ENCODE results near the gene CFAP77. TPM values are rescaled to one million over a fixed set of nuclear protein-coding genes. Genes with fewer than 3 reads are reported as not detected.

Gene CFAP77
- total RNA-seq, 1 donor from 2014 or later, result 0.43 TPM

DNA sequence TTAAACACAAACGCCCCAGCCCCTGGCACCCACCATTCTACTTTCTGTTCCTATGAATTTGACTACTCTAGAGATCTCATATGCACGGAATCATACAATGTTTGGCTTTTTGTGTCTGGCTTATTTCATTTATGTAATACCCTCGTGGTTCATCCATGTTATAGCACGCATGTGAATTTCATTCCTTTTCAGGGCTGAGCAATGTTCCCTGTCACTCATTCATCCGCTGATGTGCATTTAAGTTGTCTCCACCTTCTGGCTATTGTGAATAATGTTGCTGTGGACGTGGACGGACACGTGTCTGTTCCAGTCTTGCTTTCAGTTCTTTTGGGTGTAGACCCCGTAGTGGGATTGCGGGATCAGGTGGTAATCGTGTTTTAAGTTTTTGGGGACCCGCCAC lies 92.5 kb downstream of the CFAP77 start:
- DNase-seq (ENCODE audit: low spot score, unreplicated experiment), result no peak
- Mint-ChIP-seq H3K9me3 (ENCODE audit: low read depth) (no peaks in the 10 kb centered on the region), H3K27me3 (peaks cover 43% of the 10 kb centered on the region), H3K4me3 (ENCODE audit: low read depth) (no peak overlapping the region), H3K27ac (no peak overlapping the region), H3K36me3 (ENCODE audit: insufficient read depth) (peaks cover 1% of the 10 kb centered on the region), H3K4me1 (ENCODE audit: low read depth) (no peaks in the 10 kb centered on the region)
- no peak for TF ChIP-seq CTCF (IDR thresholded peaks at IDR 0.05; ENCODE audit: unreplicated experiment)

GRCh38 chr9:132503116-132503515 lies 93.1 kb downstream of the CFAP77 start:
- no peak for DNase-seq (ENCODE audit: low spot score, unreplicated experiment)
- Mint-ChIP-seq H3K9me3 (ENCODE audit: low read depth) (no peaks in the 10 kb centered on the region), H3K27ac (no peak overlapping the region), H3K27me3 (peaks cover 48% of the 10 kb centered on the region), H3K4me3 (ENCODE audit: low read depth) (no peak overlapping the region), H3K4me1 (ENCODE audit: low read depth) (no peaks in the 10 kb centered on the region), H3K36me3 (ENCODE audit: insufficient read depth) (peaks cover 1% of the 10 kb centered on the region)
- no peak for TF ChIP-seq CTCF (IDR thresholded peaks at IDR 0.05; ENCODE audit: unreplicated experiment)

DNA sequence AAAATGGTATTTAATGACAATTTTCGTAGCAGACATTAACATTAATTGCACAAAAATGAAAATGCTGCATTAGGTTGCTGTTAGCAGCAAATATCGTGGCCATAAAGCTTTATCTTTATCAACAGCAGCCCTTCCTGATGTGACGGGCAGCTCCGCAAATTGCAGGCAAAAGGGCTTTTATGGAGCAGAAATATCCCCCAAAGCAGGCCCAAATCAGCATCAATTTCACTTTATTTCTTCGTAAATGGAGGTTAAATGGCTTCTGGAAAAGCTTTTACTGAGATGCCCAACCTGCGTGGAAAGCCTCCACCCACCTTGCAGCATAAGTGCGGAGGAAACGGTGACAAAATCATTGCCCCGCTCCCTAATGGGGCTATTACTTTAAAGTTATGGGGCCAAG lies 94.5 kb downstream of the CFAP77 start:
- Mint-ChIP-seq H3K4me3 (ENCODE audit: low read depth) (no peak overlapping the region), H3K27ac (no peak overlapping the region), H3K9me3 (ENCODE audit: low read depth) (no peaks in the 10 kb centered on the region), H3K27me3 (peaks cover 48% of the 10 kb centered on the region), H3K4me1 (ENCODE audit: low read depth) (no peaks in the 10 kb centered on the region), H3K36me3 (ENCODE audit: insufficient read depth) (peaks cover 1% of the 10 kb centered on the region)
- TF ChIP-seq CTCF (IDR thresholded peaks at IDR 0.05; ENCODE audit: unreplicated experiment), result no peak
- DNase-seq (ENCODE audit: low spot score, unreplicated experiment), result no peak

DNA sequence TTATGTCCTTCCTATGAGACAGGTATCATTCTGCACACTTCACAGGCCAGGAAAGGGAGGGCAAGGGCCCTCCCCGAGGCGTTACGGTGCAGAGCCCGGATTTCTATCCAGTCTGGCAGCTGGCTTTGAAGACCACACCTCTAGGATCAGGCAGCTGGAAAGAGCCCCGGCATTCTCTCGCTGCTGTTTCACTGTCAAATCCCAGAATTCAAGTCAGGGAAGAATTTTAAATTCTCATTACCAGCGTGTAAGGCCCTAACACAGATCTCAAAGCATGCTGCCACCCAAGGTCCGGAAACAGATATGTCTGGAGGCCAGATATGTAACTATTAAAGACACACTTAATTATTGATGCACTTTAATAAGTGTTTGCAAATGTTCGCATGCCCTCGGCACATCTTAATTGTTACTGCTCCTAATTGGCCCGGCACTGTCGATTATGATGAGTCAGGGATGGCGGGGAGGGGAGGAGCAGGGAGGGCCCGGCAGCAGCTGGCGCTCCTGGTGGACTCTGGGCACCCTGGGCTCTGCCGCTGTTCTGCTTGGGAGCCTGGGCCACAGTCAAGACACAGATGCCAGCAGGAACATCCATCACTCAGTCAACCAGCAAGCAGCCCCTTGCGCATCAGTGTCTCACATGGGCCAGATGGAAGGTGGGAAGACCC lies 96.1 kb downstream of the CFAP77 start:
- peaks cover 54% of the 10 kb centered on the region for H3K27me3 Mint-ChIP-seq
- no peak for DNase-seq (ENCODE audit: low spot score, unreplicated experiment)
- no peak for TF ChIP-seq CTCF (IDR thresholded peaks at IDR 0.05; ENCODE audit: unreplicated experiment)

GRCh38 chr9:132506977-132507669 lies 97.1 kb downstream of the CFAP77 start:
- peaks cover 1% of the 10 kb centered on the region for H3K36me3 Mint-ChIP-seq (ENCODE audit: insufficient read depth)
- no peak overlapping the region for H3K27ac Mint-ChIP-seq
- DNase-seq (ENCODE audit: low spot score, unreplicated experiment), result no peak
- peaks cover 55% of the 10 kb centered on the region for H3K27me3 Mint-ChIP-seq
- H3K4me1 Mint-ChIP-seq (ENCODE audit: low read depth), result no peaks in the 10 kb centered on the region
- no peaks in the 10 kb centered on the region for H3K9me3 Mint-ChIP-seq (ENCODE audit: low read depth)
- TF ChIP-seq CTCF (IDR thresholded peaks at IDR 0.05; ENCODE audit: unreplicated experiment), result no peak
- no peak overlapping the region for H3K4me3 Mint-ChIP-seq (ENCODE audit: low read depth)

More for the DNA sequence above, 96.1 kb downstream of the CFAP77 start:
- H3K27ac Mint-ChIP-seq, result no peak overlapping the region
- H3K4me3 Mint-ChIP-seq (ENCODE audit: low read depth), result no peak overlapping the region
- H3K36me3 Mint-ChIP-seq (ENCODE audit: insufficient read depth), result peaks cover 1% of the 10 kb centered on the region
- H3K9me3 Mint-ChIP-seq (ENCODE audit: low read depth), result no peaks in the 10 kb centered on the region
- no peaks in the 10 kb centered on the region for H3K4me1 Mint-ChIP-seq (ENCODE audit: low read depth)

Measured in progenitor cell of endocrine pancreas (in vitro differentiated cells).